Vagina (tissue), 2 donors: ENCODE data around the gene ZC3HAV1. TPM values are rescaled to one million over a fixed set of nuclear protein-coding genes. Genes with fewer than 3 reads are reported as not detected.
A peak's percentile ranks its signal among the peaks of the same experiment; 100 is the strongest.
"Not testable (repeated sequence)": the region's sequence is repeated elsewhere in the genome, so short reads cannot be mapped to it uniquely, and the experiment has no call there.

Source experiments
- DNase-seq, 2 donors: peaks; one replicate each; pipeline ENCODE4 v3.0.0-alpha.2; 2017; ENCODE audit errors: extremely low spot score in 2 of 2
- H3K27ac ChIP-seq: fragments of 200-600 bp; sonication (generic); one replicate; pipeline ENCODE4 v1.5.1; 2019
- H3K27me3 ChIP-seq: fragments of 200-600 bp; sonication (generic); one replicate; pipeline ENCODE4 v1.5.1; 2019
- H3K36me3 ChIP-seq, 2 donors: fragments of 200-600 bp; sonication (generic); one replicate each; pipeline ENCODE4 v1.5.1; 2017 to 2019
- H3K4me1 ChIP-seq: fragments of 200-600 bp; sonication (generic); one replicate; pipeline ENCODE4 v1.5.1; 2019
- H3K4me3 ChIP-seq, 2 donors: fragments of 200-600 bp; sonication (generic); 1 replicate in 1 of 2; 2 replicates in 1 of 2; pipeline ENCODE4 v1.5.1; 2016 to 2019
- H3K9me3 ChIP-seq: fragments of 200-600 bp; sonication (generic); one replicate; pipeline ENCODE4 v1.5.1; 2019
- POLR2A ChIP-seq, 2 donors: fragments of 450-650 bp; IDR thresholded peaks; one replicate each; pipeline ENCODE4 v1.6.1; 2017; ENCODE audit warnings: antibody characterized with exemption in 2 of 2, mild to moderate bottlenecking in 2 of 2, moderate library complexity in 2 of 2
- POLR2AphosphoS5 ChIP-seq, 2 donors: sonication (generic); formaldehyde crosslinking; IDR thresholded peaks; one replicate each; pipeline ENCODE4 v1.9.0; 2017; ENCODE audit warnings: antibody characterized with exemption in 2 of 2, mild to moderate bottlenecking in 2 of 2, low read depth in 1 of 2; ENCODE audit not compliant: insufficient read depth in 1 of 2
- intact Hi-C: fragments of 100-400 bp; cut with DNase I; formaldehyde crosslinking; loops from one replicate; pipeline ENCODE4 v1.15.1; 2023
- total RNA-seq: library from RNA; depleted of rRNA; stranded (reverse); fragments of >200 nt; gene quantifications from one replicate; pipeline ENCODE4 v1.2.3, GENCODE V29; 2016
- TF ChIP-seq, protein P1 (sequence below), 3 experiments: fragments of 450-650 bp in 2 of 3; fragments of 200-600 bp in 1 of 3; sonication (generic) in 1 of 3; IDR thresholded peaks; one replicate each; pipeline ENCODE4 v1.5.1; 2017 to 2019; ENCODE audit warnings: antibody characterized with exemption in 3 of 3, mild to moderate bottlenecking in 2 of 3, moderate library complexity in 2 of 3

Gene ZC3HAV1
- total RNA-seq, 1 donor from 2014 or later, result 36.6 TPM

- Histone ChIP-seq H3K4me1 (peaks cover 56% of the 10 kb centered on the region), H3K27me3 (no peaks in the 10 kb centered on the region), H3K9me3 (no peaks in the 10 kb centered on the region), H3K27ac (peak overlapping the region; percentile 96), H3K36me3 (no peaks in the 10 kb centered on the region), H3K4me3 (no peak overlapping the region)
- no peak for DNase-seq
- intact Hi-C loops, result no loop called here
- TF ChIP-seq, protein P1, sequence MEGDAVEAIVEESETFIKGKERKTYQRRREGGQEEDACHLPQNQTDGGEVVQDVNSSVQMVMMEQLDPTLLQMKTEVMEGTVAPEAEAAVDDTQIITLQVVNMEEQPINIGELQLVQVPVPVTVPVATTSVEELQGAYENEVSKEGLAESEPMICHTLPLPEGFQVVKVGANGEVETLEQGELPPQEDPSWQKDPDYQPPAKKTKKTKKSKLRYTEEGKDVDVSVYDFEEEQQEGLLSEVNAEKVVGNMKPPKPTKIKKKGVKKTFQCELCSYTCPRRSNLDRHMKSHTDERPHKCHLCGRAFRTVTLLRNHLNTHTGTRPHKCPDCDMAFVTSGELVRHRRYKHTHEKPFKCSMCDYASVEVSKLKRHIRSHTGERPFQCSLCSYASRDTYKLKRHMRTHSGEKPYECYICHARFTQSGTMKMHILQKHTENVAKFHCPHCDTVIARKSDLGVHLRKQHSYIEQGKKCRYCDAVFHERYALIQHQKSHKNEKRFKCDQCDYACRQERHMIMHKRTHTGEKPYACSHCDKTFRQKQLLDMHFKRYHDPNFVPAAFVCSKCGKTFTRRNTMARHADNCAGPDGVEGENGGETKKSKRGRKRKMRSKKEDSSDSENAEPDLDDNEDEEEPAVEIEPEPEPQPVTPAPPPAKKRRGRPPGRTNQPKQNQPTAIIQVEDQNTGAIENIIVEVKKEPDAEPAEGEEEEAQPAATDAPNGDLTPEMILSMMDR (IDR thresholded peaks at IDR 0.05), result no peak
- TF ChIP-seq POLR2A (IDR thresholded peaks at IDR 0.05) (no peak), POLR2AphosphoS5 (IDR thresholded peaks at IDR 0.05; ENCODE audit: insufficient read depth in 1 of 2, low read depth in 1 of 2) (no peak)
These were observed 6.3 kb downstream of the ZC3HAV1 start for GRCh38 chr7:139103057-139103815.

DNA sequence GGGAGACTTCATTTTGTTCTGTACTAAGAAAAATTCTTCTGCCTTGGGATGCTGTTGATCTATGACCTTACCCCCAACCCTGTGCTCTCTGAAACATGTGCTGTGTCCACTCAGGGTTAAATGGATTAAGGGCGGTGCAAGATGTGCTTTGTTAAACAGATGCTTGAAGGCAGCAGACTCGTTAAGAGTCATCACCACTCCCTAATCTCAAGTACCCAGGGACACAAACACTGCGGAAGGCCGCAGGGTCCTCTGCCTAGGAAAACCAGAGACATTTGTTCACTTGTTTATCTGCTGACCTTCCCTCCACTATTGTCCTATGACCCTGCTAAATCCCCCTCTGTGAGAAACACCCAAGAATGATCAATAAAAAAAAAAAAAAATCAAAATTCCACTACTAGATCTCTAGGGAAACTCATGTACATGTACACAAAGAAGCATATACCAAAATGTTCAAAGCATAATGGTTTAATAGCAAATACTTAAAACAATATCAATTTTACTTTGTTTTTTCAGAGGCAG, 7.8 kb downstream of the ZC3HAV1 start:
- H3K27ac ChIP-seq, DNase-seq, H3K36me3 ChIP-seq, H3K9me3 ChIP-seq, H3K27me3 ChIP-seq, intact Hi-C loops, H3K4me3 ChIP-seq: not testable (repeated sequence)
- peaks cover 43% of the 10 kb centered on the region for H3K4me1 ChIP-seq

DNA sequence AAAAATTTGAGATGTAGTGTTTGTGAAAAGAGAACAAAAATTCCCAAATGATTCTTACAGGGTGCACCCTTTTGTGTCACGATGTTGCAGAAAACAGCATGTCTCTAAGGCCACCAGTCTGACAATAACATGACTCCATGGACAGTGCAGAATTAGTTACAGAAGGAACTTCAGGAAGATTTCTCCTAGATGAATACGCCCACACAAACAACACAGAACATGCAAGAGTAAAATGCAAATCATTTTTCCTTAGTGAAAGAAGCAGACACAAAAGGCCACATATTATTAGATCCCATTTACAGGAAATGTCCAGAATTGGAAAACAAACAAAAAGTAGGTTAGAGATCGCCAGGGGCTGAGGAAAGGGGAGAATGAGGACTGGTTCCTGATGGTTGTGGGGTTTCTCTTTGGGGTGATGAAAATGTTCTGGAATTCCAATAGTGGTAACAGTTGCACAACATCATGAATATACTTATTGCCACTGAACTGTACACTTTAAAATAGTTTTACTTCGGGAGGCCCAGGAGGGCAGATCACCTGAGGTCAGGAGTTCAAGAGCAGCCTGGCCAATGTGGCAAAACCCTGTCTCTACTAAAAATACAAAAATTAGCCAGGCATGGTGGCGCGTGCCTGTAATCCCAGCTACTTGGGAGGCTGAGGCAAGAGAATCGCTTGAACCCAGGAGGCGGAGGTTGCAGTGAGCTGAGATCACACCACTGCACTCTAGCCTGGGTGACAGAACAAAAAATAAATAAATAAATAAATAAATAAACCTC, 10.2 kb downstream of the ZC3HAV1 start:
- intact Hi-C loops, result no loop called here
- no peak for DNase-seq
- no peaks in the 10 kb centered on the region for H3K9me3 ChIP-seq
- no peaks in the 10 kb centered on the region for H3K36me3 ChIP-seq
- peaks cover 40% of the 10 kb centered on the region for H3K4me1 ChIP-seq
- no peaks in the 10 kb centered on the region for H3K27me3 ChIP-seq
- no peak overlapping the region for H3K27ac ChIP-seq
- no peak overlapping the region for H3K4me3 ChIP-seq
- TF ChIP-seq POLR2A (IDR thresholded peaks at IDR 0.05) (no peak), POLR2AphosphoS5 (IDR thresholded peaks at IDR 0.05; ENCODE audit: insufficient read depth in 1 of 2, low read depth in 1 of 2) (no peak)
- TF ChIP-seq, protein P1 (IDR thresholded peaks at IDR 0.05), result no peak

DNA sequence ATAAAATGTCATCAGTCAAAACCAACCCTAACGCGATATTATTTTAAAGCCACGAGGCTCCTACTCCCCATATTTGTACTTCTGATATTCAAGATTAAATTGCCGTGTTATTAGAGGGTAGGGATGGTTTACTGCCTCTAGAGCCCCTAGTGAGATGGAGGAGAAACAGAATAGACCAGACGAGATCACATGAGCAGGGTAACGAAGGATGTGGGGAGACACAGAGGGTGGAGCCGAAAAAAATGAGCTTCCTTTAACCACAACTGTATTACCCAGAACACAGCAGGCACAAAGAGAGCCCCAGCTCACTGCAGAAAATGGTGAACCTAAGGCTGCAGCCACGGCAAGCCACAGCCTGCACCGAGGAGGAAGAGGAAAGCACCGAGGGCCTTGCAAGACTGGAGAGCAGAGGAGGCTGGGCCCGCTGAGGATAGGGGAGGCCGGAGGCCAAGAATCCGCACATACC, 14.3 kb downstream of the ZC3HAV1 start:
- H3K4me1 ChIP-seq, result peaks cover 30% of the 10 kb centered on the region
- H3K27ac ChIP-seq, result peak overlapping the region; percentile 13
- H3K27me3 ChIP-seq, result no peaks in the 10 kb centered on the region
- no peak overlapping the region for H3K4me3 ChIP-seq
- H3K36me3 ChIP-seq, result no peaks in the 10 kb centered on the region
- TF ChIP-seq, protein P1 (IDR thresholded peaks at IDR 0.05), result no peak
- TF ChIP-seq POLR2AphosphoS5 (IDR thresholded peaks at IDR 0.05; ENCODE audit: insufficient read depth in 1 of 2, low read depth in 1 of 2), result no peak
- no peak for TF ChIP-seq POLR2A (IDR thresholded peaks at IDR 0.05)
- H3K9me3 ChIP-seq, result no peaks in the 10 kb centered on the region
- intact Hi-C loops, result no loop called here
- DNase-seq, result no peak

DNA sequence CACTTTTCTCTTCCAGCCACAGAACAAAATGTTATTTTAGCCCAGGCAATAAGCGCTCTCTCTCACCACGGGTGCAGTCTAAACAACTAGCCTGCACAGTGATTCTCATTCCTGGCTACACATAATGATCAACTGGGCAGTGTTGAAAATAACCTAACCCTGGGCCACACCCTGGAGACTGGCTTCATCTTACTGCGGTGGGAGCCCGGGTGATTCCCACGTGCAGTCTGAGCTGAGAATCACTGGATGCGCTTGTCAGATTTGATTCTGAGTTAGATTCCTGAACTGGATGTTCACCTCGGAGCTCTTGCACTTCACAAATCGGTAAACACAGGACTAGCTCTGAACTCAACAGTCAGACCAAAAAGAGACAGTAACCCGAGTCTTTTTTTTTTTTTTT, 14.9 kb downstream of the ZC3HAV1 start:
- Histone ChIP-seq H3K4me3 (no peak overlapping the region), H3K27ac (peak overlapping the region; percentile 13), H3K27me3 (no peaks in the 10 kb centered on the region), H3K9me3 (no peaks in the 10 kb centered on the region), H3K4me1 (peaks cover 28% of the 10 kb centered on the region), H3K36me3 (no peaks in the 10 kb centered on the region)
- intact Hi-C loops, result no loop called here
- TF ChIP-seq POLR2AphosphoS5 (IDR thresholded peaks at IDR 0.05; ENCODE audit: insufficient read depth in 1 of 2, low read depth in 1 of 2), result no peak
- TF ChIP-seq POLR2A (IDR thresholded peaks at IDR 0.05), result no peak
- TF ChIP-seq, protein P1 (IDR thresholded peaks at IDR 0.05), result no peak
- DNase-seq, result no peak
